Effector memory CD8-positive, alpha-beta T cell (primary cell): ENCODE measurements around the gene MRO.

Source experiments
- ATAC-seq: fragments of 150-1000 bp; cut with Tn5 transposase; replicated peaks from 2 replicates; pipeline ENCODE4 v1.10.0; 2021; ENCODE audit warnings: mild to moderate bottlenecking, moderate library complexity
- DNase-seq, 3 experiments: peaks; one replicate each; pipeline ENCODE4 v3.0.0; 2021
- H3K27ac Mint-ChIP-seq, 2 donors: one replicate each; pipeline ENCODE4 v1.8.0; 2022; ENCODE audit warnings: mild to moderate bottlenecking in 2 of 2, mixed read lengths in 2 of 2, moderate library complexity in 2 of 2
- H3K27me3 Mint-ChIP-seq, 2 donors: one replicate each; pipeline ENCODE4 v1.8.0; 2022; ENCODE audit warnings: mixed read lengths in 2 of 2
- H3K36me3 Mint-ChIP-seq: one replicate; pipeline ENCODE4 v1.8.0; 2022; ENCODE audit warnings: mild to moderate bottlenecking, moderate library complexity, mixed read lengths; ENCODE audit not compliant: insufficient read depth
- H3K4me1 Mint-ChIP-seq, 2 donors: one replicate each; pipeline ENCODE4 v1.8.0; 2022; ENCODE audit warnings: low read depth in 2 of 2, mixed read lengths in 2 of 2
- H3K4me3 Mint-ChIP-seq, 2 donors: one replicate each; pipeline ENCODE4 v1.8.0; 2022; ENCODE audit warnings: mild to moderate bottlenecking in 2 of 2, mixed read lengths in 2 of 2, moderate library complexity in 2 of 2
- H3K9me3 Mint-ChIP-seq, 2 donors: one replicate each; pipeline ENCODE4 v1.8.0; 2022; ENCODE audit warnings: mixed read lengths in 2 of 2

MRO gene

GRCh38 chr18:50822756-50823155, 2.9 kb upstream of the MRO start:
- H3K9me3 Mint-ChIP-seq = no peaks in the 10 kb centered on the region
- no peaks in the 10 kb centered on the region for H3K4me1 Mint-ChIP-seq
- no peak overlapping the region for H3K4me3 Mint-ChIP-seq
- no peaks in the 10 kb centered on the region for H3K36me3 Mint-ChIP-seq
- H3K27me3 Mint-ChIP-seq = peaks cover 8 to 10% of the 10 kb centered on the region in 2 donors
- no peak overlapping the region for H3K27ac Mint-ChIP-seq
- ATAC-seq (no peak), DNase-seq (no peak)

GRCh38 chr18:50820901-50821520, 1.2 kb upstream of the MRO start:
- no peaks in the 10 kb centered on the region for H3K36me3 Mint-ChIP-seq
- peaks cover 8 to 20% of the 10 kb centered on the region in 2 donors for H3K27me3 Mint-ChIP-seq
- H3K4me3 Mint-ChIP-seq = no peak overlapping the region
- no peaks in the 10 kb centered on the region for H3K4me1 Mint-ChIP-seq
- ATAC-seq = no peak
- no peak overlapping the region for H3K27ac Mint-ChIP-seq
- no peaks in the 10 kb centered on the region for H3K9me3 Mint-ChIP-seq
- no peak for DNase-seq

- no peaks in the 10 kb centered on the region for H3K4me1 Mint-ChIP-seq
- no peaks in the 10 kb centered on the region for H3K9me3 Mint-ChIP-seq
- H3K4me3 Mint-ChIP-seq = no peak overlapping the region
- H3K36me3 Mint-ChIP-seq = no peaks in the 10 kb centered on the region
- H3K27ac Mint-ChIP-seq = no peak overlapping the region
- no peak for ATAC-seq
- DNase-seq = no peak
- H3K27me3 Mint-ChIP-seq = peaks cover 15 to 37% of the 10 kb centered on the region in 2 donors
Observed at GRCh38 chr18:50819027-50819727, 639 bp downstream of the MRO start.

GRCh38 chr18:50816419-50817166, 3.2 kb downstream of the MRO start:
- Mint-ChIP-seq H3K36me3 (no peaks in the 10 kb centered on the region), H3K4me3 (no peak overlapping the region), H3K9me3 (no peaks in the 10 kb centered on the region), H3K4me1 (no peaks in the 10 kb centered on the region), H3K27ac (no peak overlapping the region), H3K27me3 (peaks cover 20 to 49% of the 10 kb centered on the region in 2 donors)
- no peak for ATAC-seq
- DNase-seq = no peak

- no peaks in the 10 kb centered on the region for H3K9me3 Mint-ChIP-seq
- ATAC-seq (no peak), DNase-seq (no peak)
- H3K27ac Mint-ChIP-seq = no peak overlapping the region
- H3K27me3 Mint-ChIP-seq = peaks cover 28 to 49% of the 10 kb centered on the region in 2 donors
- no peak overlapping the region for H3K4me3 Mint-ChIP-seq
- no peaks in the 10 kb centered on the region for H3K4me1 Mint-ChIP-seq
- H3K36me3 Mint-ChIP-seq = no peaks in the 10 kb centered on the region
Observed at GRCh38 chr18:50814395-50814794, 5.4 kb downstream of the MRO start.

- Mint-ChIP-seq H3K27ac (no peak overlapping the region), H3K4me1 (no peaks in the 10 kb centered on the region), H3K9me3 (no peaks in the 10 kb centered on the region), H3K4me3 (no peak overlapping the region), H3K36me3 (peaks cover 3% of the 10 kb centered on the region), H3K27me3 (peaks cover 25 to 45% of the 10 kb centered on the region in 2 donors)
- no peak for DNase-seq
- no peak for ATAC-seq
Observed at GRCh38 chr18:50813353-50813752, 6.5 kb downstream of the MRO start.

GRCh38 chr18:50812834-50813233, 7.0 kb downstream of the MRO start:
- DNase-seq (no peak), ATAC-seq (no peak)
- H3K27ac Mint-ChIP-seq = no peak overlapping the region
- no peaks in the 10 kb centered on the region for H3K4me1 Mint-ChIP-seq
- H3K36me3 Mint-ChIP-seq = peaks cover 3% of the 10 kb centered on the region
- H3K4me3 Mint-ChIP-seq = no peak overlapping the region
- H3K27me3 Mint-ChIP-seq = peaks cover 21 to 40% of the 10 kb centered on the region in 2 donors
- H3K9me3 Mint-ChIP-seq = no peaks in the 10 kb centered on the region

- no peak for ATAC-seq
- no peaks in the 10 kb centered on the region for H3K4me1 Mint-ChIP-seq
Observed at GRCh38 chr18:50807176-50807575, 12.6 kb downstream of the MRO start.

GRCh38 chr18:50806208-50806616, 13.6 kb downstream of the MRO start:
- Mint-ChIP-seq H3K27me3 (peaks cover 13 to 27% of the 10 kb centered on the region in 2 donors), H3K4me1 (no peaks in the 10 kb centered on the region), H3K4me3 (no peak overlapping the region), H3K27ac (no peak overlapping the region), H3K36me3 (peaks cover 3% of the 10 kb centered on the region), H3K9me3 (no peaks in the 10 kb centered on the region)
- DNase-seq (no peak), ATAC-seq (peak; percentile 17)

More at GRCh38 chr18:50807176-50807575, 12.6 kb downstream of the MRO start:
- no peak overlapping the region for H3K27ac Mint-ChIP-seq
- peaks cover 3% of the 10 kb centered on the region for H3K36me3 Mint-ChIP-seq
- no peaks in the 10 kb centered on the region for H3K9me3 Mint-ChIP-seq
- H3K27me3 Mint-ChIP-seq = peaks cover 13 to 27% of the 10 kb centered on the region in 2 donors
- DNase-seq = no peak
- no peak overlapping the region for H3K4me3 Mint-ChIP-seq

GRCh38 chr18:50805732-50806131, 14.1 kb downstream of the MRO start:
- DNase-seq (no peak), ATAC-seq (no peak)
- Mint-ChIP-seq H3K4me1 (no peaks in the 10 kb centered on the region), H3K27me3 (peaks cover 12 to 27% of the 10 kb centered on the region in 2 donors), H3K27ac (no peak overlapping the region), H3K9me3 (no peaks in the 10 kb centered on the region), H3K4me3 (no peak overlapping the region), H3K36me3 (peaks cover 3% of the 10 kb centered on the region)

- H3K36me3 Mint-ChIP-seq = no peaks in the 10 kb centered on the region
- DNase-seq (no peak), ATAC-seq (no peak)
- no peaks in the 10 kb centered on the region for H3K4me1 Mint-ChIP-seq
- H3K27me3 Mint-ChIP-seq = peaks cover 10 to 36% of the 10 kb centered on the region in 2 donors
- H3K4me3 Mint-ChIP-seq = no peak overlapping the region
- H3K9me3 Mint-ChIP-seq = no peaks in the 10 kb centered on the region
- no peak overlapping the region for H3K27ac Mint-ChIP-seq
Observed at GRCh38 chr18:50803592-50803991, 16.2 kb downstream of the MRO start.

GRCh38 chr18:50802141-50802540, 17.7 kb downstream of the MRO start:
- no peak overlapping the region for H3K27ac Mint-ChIP-seq
- no peaks in the 10 kb centered on the region for H3K4me1 Mint-ChIP-seq
- H3K27me3 Mint-ChIP-seq = peaks cover 16 to 43% of the 10 kb centered on the region in 2 donors
- DNase-seq (no peak), ATAC-seq (no peak)
- H3K36me3 Mint-ChIP-seq = no peaks in the 10 kb centered on the region
- no peaks in the 10 kb centered on the region for H3K9me3 Mint-ChIP-seq
- no peak overlapping the region for H3K4me3 Mint-ChIP-seq

- Mint-ChIP-seq H3K9me3 (no peaks in the 10 kb centered on the region), H3K36me3 (no peaks in the 10 kb centered on the region), H3K4me1 (no peaks in the 10 kb centered on the region), H3K27me3 (peaks cover 41 to 58% of the 10 kb centered on the region in 2 donors), H3K4me3 (no peak overlapping the region), H3K27ac (no peak overlapping the region)
- DNase-seq (no peak), ATAC-seq (no peak)
Observed at GRCh38 chr18:50797142-50797541, 22.7 kb downstream of the MRO start.

GRCh38 chr18:50796495-50796894, 23.3 kb downstream of the MRO start:
- Mint-ChIP-seq H3K36me3 (no peaks in the 10 kb centered on the region), H3K27me3 (peaks cover 41 to 59% of the 10 kb centered on the region in 2 donors), H3K4me1 (no peaks in the 10 kb centered on the region), H3K27ac (no peak overlapping the region), H3K9me3 (no peaks in the 10 kb centered on the region), H3K4me3 (no peak overlapping the region)
- DNase-seq (no peak), ATAC-seq (no peak)
